22Rv1 (cell line): Measurements from ENCODE around the gene GATAD2B.
"Not testable (repeated sequence)": the region's sequence is repeated elsewhere in the genome, so short reads cannot be mapped to it uniquely, and the experiment has no call there.

Source experiments
- ZFX ChIP-seq: fragments of 450-650 bp; IDR thresholded peaks from 2 replicates; pipeline ENCODE4 v1.6.1; 2017; ENCODE audit warnings: antibody characterized with exemption, borderline replicate concordance
- TF ChIP-seq, protein P1 (sequence below): fragments of 450-650 bp; IDR thresholded peaks from 2 replicates; pipeline ENCODE4 v1.5.1; 2017; ENCODE audit warnings: mild to moderate bottlenecking

GRCh38 chr1:153844349-153844748, 78.4 kb downstream of the GATAD2B start:
- TF ChIP-seq, protein P1, sequence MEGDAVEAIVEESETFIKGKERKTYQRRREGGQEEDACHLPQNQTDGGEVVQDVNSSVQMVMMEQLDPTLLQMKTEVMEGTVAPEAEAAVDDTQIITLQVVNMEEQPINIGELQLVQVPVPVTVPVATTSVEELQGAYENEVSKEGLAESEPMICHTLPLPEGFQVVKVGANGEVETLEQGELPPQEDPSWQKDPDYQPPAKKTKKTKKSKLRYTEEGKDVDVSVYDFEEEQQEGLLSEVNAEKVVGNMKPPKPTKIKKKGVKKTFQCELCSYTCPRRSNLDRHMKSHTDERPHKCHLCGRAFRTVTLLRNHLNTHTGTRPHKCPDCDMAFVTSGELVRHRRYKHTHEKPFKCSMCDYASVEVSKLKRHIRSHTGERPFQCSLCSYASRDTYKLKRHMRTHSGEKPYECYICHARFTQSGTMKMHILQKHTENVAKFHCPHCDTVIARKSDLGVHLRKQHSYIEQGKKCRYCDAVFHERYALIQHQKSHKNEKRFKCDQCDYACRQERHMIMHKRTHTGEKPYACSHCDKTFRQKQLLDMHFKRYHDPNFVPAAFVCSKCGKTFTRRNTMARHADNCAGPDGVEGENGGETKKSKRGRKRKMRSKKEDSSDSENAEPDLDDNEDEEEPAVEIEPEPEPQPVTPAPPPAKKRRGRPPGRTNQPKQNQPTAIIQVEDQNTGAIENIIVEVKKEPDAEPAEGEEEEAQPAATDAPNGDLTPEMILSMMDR = not testable (repeated sequence)
- not testable (repeated sequence) for TF ChIP-seq ZFX
